ENCODE results near the gene SF3B6. TPM values are rescaled to one million over a fixed set of nuclear protein-coding genes. Genes with fewer than 3 reads are reported as not detected.
A peak's percentile ranks its signal among the peaks of the same experiment; 100 is the strongest.

Gene SF3B6
- total RNA-seq, 6 experiments from 2014 or later, result 112 to 139 (median 126) TPM

DNA sequence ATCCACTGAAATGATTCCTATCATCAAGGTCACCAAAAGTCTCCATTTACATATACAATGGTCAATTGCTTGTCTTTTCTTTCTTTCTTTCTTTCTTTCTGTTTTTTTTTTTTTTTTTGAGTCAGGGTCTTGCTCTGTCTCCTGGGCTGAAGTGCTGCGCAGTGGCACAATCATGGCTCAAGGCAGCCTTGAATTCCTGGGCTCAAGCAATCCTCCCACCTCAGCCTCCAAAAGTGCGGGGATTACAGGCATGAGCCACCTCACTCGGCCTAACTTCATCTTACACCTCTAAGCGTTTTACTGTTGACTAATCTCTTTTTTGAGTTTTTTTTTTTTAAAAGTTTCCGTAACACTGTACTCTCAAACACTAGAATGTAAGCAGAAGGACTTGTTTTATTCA is 867 bp downstream of the SF3B6 start:
- H3K4me1 Mint-ChIP-seq (ENCODE audit: low read depth), result peaks cover 32% of the 10 kb centered on the region
- H3K36me3 Mint-ChIP-seq (ENCODE audit: low read depth), result peaks cover 24% of the 10 kb centered on the region
- H3K4me3 Mint-ChIP-seq, result peak overlapping the region; percentile 97
- no peaks in the 10 kb centered on the region for H3K9me3 Mint-ChIP-seq
- TF ChIP-seq CTCF (IDR thresholded peaks at IDR 0.05), result no peak
- H3K27me3 Mint-ChIP-seq (ENCODE audit: insufficient read depth), result no peaks in the 10 kb centered on the region; the same call in 1 of the 2 replicates
- H3K27ac Mint-ChIP-seq, result peak overlapping the region; percentile 92
- DNase-seq, result no peak

DNA sequence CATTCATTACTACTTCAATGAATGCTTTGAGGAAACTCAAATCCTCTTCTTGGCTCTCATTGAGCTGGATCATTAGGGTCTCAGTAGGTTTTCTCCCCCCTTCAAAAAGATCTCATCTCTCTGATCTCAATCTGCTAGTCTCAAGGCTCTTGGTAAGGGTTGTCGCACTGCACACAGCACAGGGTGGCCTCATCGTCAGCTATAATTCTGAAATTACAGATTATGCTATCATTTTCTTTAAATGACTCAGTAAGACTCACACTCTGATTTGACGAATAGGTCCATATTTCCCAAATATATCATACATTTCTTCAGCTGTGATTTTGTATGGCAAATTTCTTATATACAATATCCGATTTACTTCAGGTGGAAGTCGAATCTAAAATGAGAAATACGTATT is 2.3 kb downstream of the SF3B6 start:
- DNase-seq, result no peak
- no peak for TF ChIP-seq CTCF (IDR thresholded peaks at IDR 0.05)
- Mint-ChIP-seq H3K27ac (no peak overlapping the region), H3K27me3 (ENCODE audit: insufficient read depth) (no peaks in the 10 kb centered on the region; the same call in 1 of the 2 replicates), H3K4me3 (peak overlapping the region; percentile 26; the same call in 1 of the 2 replicates), H3K4me1 (ENCODE audit: low read depth) (peaks cover 32% of the 10 kb centered on the region), H3K36me3 (ENCODE audit: low read depth) (peaks cover 19% of the 10 kb centered on the region; the same call in 1 of the 2 replicates), H3K9me3 (no peaks in the 10 kb centered on the region)

DNA sequence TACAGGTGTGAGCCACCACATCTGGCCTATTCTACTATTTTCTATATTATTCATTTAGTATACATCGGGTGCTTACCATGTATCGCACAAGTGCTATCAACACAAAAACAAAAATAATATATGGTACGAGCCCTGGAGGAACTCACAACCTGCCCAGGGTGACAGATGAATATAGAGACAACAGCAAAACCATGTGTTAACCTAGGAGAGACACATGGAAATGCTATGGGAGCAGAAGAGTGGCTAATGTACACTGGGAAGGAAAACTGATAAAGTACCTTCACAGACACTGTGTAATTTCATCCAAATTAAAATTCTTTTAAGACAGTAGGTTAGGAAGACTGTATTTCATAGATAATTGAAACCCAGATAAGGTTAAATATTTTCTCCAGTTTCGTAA is 3.9 kb downstream of the SF3B6 start:
- Mint-ChIP-seq H3K27ac (no peak overlapping the region), H3K4me1 (ENCODE audit: low read depth) (peaks cover 22% of the 10 kb centered on the region), H3K36me3 (ENCODE audit: low read depth) (peaks cover 19% of the 10 kb centered on the region; the same call in 1 of the 2 replicates), H3K27me3 (ENCODE audit: insufficient read depth) (no peaks in the 10 kb centered on the region; the same call in 1 of the 2 replicates), H3K9me3 (no peaks in the 10 kb centered on the region), H3K4me3 (no peak overlapping the region)
- TF ChIP-seq CTCF (IDR thresholded peaks at IDR 0.05), result no peak
- no peak for DNase-seq

GRCh38 chr2:24065341-24065740 is 10.8 kb downstream of the SF3B6 start:
- DNase-seq, result no peak
- no peak overlapping the region for H3K4me3 Mint-ChIP-seq
- no peaks in the 10 kb centered on the region for H3K4me1 Mint-ChIP-seq (ENCODE audit: low read depth)
- H3K36me3 Mint-ChIP-seq (ENCODE audit: low read depth), result no peaks in the 10 kb centered on the region
- TF ChIP-seq CTCF (IDR thresholded peaks at IDR 0.05), result no peak
- H3K27me3 Mint-ChIP-seq (ENCODE audit: insufficient read depth), result no peaks in the 10 kb centered on the region
- H3K27ac Mint-ChIP-seq, result no peak overlapping the region
- no peaks in the 10 kb centered on the region for H3K9me3 Mint-ChIP-seq

DNA sequence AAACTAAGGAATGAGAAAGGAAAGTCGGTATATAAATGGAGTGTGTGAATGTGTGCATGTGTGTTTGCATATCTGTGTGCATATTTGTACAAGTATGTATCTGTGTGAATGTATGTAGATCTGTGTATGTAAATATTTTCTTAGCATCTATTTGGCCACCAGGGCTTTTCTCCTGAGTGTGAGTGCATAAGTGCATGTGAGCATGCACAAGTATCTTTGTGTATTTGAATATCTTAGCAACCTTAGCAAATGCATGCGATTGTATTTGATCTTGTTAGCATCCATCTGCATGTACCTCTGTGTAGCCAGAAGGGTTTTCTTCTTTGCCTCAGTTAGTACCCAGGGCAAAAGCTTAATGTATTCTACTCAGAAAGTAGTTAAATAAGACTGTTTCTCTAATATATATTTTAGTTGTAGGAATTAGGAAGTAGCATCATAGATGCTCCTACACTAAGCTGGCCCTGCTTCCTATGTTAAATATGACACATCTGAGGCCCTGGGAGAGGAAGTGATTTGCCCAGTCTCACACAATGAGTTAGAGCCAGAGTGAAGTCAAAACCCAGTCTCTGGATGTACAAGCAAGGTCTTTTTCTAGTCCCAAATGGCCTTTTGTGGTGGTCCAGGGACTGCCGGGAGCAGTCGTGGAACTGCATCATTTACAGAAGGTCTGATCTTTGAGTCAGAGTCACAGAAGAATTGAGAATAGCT is 17.4 kb downstream of the SF3B6 start:
- peak; percentile 24; the same call in 1 of the 2 replicates for TF ChIP-seq CTCF (IDR thresholded peaks at IDR 0.05)
- H3K9me3 Mint-ChIP-seq, result no peaks in the 10 kb centered on the region
- no peak for DNase-seq

More for the DNA sequence above, 17.4 kb downstream of the SF3B6 start:
- H3K4me3 Mint-ChIP-seq, result no peak overlapping the region
- H3K27me3 Mint-ChIP-seq (ENCODE audit: insufficient read depth), result no peaks in the 10 kb centered on the region; the same call in 1 of the 2 replicates
- H3K36me3 Mint-ChIP-seq (ENCODE audit: low read depth), result no peaks in the 10 kb centered on the region
- H3K27ac Mint-ChIP-seq, result no peak overlapping the region
- no peaks in the 10 kb centered on the region for H3K4me1 Mint-ChIP-seq (ENCODE audit: low read depth)
